Mesothelial cell of epicardium (in vitro differentiated cells): ENCODE results near the gene DNAJC1. TPM values are rescaled to one million over a fixed set of nuclear protein-coding genes. Genes with fewer than 3 reads are reported as not detected.

Experiments
- DNase-seq, 2 experiments: peaks; one replicate each; pipeline ENCODE4 v3.0.0; 2021; ENCODE audit warnings: low spot score in 2 of 2; ENCODE audit not compliant: unreplicated experiment in 2 of 2
- H3K27ac Mint-ChIP-seq: 2 replicates; pipeline ENCODE4 v1.8.0; 2021; ENCODE audit warnings: mixed read lengths
- H3K27me3 Mint-ChIP-seq: 2 replicates; pipeline ENCODE4 v1.8.0; 2021; ENCODE audit warnings: low read depth, mixed read lengths
- H3K36me3 Mint-ChIP-seq: 2 replicates; pipeline ENCODE4 v1.8.0; 2021; ENCODE audit warnings: mixed read lengths
- H3K4me1 Mint-ChIP-seq: 2 replicates; pipeline ENCODE4 v1.8.0; 2021; ENCODE audit warnings: mixed read lengths
- H3K4me3 Mint-ChIP-seq: 2 replicates; pipeline ENCODE4 v1.8.0; 2021; ENCODE audit warnings: mild to moderate bottlenecking, moderate library complexity, mixed read lengths
- H3K9me3 Mint-ChIP-seq: 2 replicates; pipeline ENCODE4 v1.8.0; 2021; ENCODE audit warnings: mixed read lengths
- total RNA-seq: library from RNA; stranded (reverse); gene quantifications from 3 replicates; pipeline ENCODE4 v1.2.1, GENCODE V29; 2021
- TF ChIP-seq, protein P1 (sequence below): fragments of 200-600 bp; sonication (generic); IDR thresholded peaks from one replicate; pipeline ENCODE4 v1.5.0; 2021; ENCODE audit warnings: antibody characterized with exemption; ENCODE audit not compliant: unreplicated experiment

DNAJC1 gene
- total RNA-seq, 1 donor from 2014 or later: 27.2 TPM

DNA sequence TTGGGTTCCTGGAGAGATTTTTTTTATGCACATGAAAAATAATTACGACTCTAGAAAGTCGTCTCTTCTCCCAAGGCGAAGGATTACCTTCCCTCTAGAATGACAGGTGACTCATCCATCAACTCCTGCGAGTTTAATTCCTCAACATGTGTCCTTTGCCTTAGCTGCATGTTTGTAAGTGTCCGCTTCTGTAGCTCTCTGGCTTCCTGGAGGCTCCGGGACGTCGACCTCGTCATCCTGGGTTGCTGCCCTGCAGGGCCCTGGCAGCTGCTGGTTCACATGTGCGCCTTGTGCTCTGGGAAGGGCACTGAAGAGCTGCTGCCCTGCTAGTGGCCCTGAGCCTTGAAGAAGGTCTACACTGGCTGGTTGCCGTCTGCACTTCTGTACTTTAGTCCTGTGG, 259.3 kb downstream of the DNAJC1 start:
- Mint-ChIP-seq H3K36me3 (peaks cover 22% of the 10 kb centered on the region), H3K27me3 (no peaks in the 10 kb centered on the region), H3K27ac (peak overlapping the region; percentile 82), H3K4me1 (peaks cover 29% of the 10 kb centered on the region), H3K9me3 (no peaks in the 10 kb centered on the region), H3K4me3 (no peak overlapping the region)
- DNase-seq: no peak
- TF ChIP-seq, protein P1, sequence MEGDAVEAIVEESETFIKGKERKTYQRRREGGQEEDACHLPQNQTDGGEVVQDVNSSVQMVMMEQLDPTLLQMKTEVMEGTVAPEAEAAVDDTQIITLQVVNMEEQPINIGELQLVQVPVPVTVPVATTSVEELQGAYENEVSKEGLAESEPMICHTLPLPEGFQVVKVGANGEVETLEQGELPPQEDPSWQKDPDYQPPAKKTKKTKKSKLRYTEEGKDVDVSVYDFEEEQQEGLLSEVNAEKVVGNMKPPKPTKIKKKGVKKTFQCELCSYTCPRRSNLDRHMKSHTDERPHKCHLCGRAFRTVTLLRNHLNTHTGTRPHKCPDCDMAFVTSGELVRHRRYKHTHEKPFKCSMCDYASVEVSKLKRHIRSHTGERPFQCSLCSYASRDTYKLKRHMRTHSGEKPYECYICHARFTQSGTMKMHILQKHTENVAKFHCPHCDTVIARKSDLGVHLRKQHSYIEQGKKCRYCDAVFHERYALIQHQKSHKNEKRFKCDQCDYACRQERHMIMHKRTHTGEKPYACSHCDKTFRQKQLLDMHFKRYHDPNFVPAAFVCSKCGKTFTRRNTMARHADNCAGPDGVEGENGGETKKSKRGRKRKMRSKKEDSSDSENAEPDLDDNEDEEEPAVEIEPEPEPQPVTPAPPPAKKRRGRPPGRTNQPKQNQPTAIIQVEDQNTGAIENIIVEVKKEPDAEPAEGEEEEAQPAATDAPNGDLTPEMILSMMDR: no peak

DNA sequence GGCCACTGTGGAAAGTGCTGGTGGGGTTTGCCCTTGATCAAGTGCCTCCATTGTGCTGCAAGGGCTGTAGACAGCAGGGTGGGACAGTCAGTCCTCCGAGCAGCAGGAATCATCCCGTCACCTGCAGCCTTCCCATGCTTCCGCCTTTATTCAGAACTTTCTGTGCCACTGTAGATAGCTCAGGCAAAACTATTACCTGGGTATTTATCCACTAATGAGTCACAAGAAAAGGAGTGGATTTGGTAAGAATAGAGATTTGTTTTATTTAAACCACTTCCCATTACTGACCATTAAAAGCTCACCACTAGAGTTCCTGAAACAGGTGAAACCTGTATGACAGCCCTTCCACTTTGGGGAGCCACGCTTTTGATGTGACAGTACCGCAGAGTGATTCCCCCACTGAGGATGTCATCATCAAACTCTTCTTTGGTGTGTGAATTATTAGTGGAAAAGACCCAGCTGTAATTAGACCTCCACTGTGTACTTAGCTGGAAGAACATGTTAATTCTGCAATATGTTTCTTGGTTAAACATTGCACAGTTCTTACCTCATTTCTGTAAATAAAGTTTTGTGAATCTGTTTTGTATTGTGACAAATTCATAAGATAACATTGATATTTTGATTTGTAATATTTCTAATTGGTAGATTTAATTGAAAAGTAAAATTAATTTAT, 260.7 kb downstream of the DNAJC1 start:
- peaks cover 27% of the 10 kb centered on the region for H3K36me3 Mint-ChIP-seq
- TF ChIP-seq, protein P1: no peak
- H3K9me3 Mint-ChIP-seq: no peaks in the 10 kb centered on the region
- peaks cover 19% of the 10 kb centered on the region for H3K4me1 Mint-ChIP-seq
- peak overlapping the region; percentile 68 for H3K27ac Mint-ChIP-seq
- H3K4me3 Mint-ChIP-seq: no peak overlapping the region
- H3K27me3 Mint-ChIP-seq: no peaks in the 10 kb centered on the region
- no peak for DNase-seq

DNA sequence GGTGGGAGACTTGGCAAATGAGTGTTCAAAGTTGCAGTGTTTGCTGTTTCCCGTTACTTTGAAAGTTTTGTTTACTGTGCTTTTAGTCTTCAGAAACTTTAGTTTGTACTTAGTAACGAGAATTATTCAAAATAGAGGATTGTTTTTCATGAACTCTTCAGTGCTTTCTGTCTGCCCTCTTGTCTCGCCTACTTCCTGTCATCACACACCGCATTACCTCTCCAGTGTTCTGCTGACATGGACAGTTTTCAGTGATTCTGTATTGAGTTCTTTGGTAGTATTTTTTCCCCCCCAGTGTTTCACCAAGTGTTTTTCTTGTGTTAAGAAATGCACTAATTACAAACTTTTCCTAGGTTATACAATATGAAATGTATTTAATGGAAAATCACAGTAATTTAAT, 262.5 kb downstream of the DNAJC1 start:
- Mint-ChIP-seq H3K27ac (no peak overlapping the region), H3K27me3 (no peaks in the 10 kb centered on the region), H3K9me3 (no peaks in the 10 kb centered on the region), H3K36me3 (peaks cover 28% of the 10 kb centered on the region), H3K4me1 (peaks cover 19% of the 10 kb centered on the region), H3K4me3 (no peak overlapping the region)
- DNase-seq: no peak
- TF ChIP-seq, protein P1: no peak

DNA sequence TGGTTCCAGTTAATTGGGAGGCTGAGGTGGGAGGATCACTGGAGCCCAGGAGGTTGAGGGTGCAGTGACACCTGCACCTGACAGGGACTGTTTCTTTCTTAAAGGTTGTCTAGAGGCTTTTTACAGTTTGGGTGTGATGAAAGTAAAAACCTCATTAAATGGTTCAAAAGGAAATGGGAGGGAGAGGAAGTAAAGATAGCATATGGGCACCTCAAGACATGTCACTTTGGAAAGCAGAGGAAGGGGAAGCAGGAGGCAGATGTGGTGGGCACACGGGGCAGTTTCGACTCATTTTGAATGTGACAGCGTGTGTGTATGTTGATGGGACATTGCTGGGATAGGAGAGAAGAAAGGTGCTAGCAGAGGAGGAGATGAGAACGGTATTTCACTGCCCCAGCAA, 266.4 kb downstream of the DNAJC1 start:
- peaks cover 6% of the 10 kb centered on the region for H3K4me1 Mint-ChIP-seq

DNA sequence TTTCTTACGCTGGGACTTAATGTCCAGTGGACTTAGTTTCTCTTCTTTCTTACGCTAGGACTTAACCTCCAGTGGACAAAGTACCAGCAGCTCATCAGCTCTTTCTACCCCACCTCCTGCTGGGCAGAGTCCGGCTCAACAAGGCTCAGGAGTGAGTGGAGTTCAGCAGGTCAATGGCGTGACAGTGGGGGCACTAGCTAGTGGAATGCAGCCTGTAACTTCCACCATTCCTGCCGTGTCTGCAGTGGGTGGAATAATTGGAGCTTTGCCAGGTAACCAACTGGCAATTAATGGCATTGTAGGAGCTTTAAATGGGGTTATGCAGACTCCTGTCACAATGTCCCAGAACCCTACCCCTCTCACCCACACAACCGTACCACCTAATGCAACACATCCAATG, 269.8 kb downstream of the DNAJC1 start:
- Mint-ChIP-seq H3K9me3 (no peaks in the 10 kb centered on the region), H3K27me3 (no peaks in the 10 kb centered on the region), H3K4me3 (no peak overlapping the region), H3K36me3 (peaks cover 23% of the 10 kb centered on the region), H3K4me1 (peaks cover 26% of the 10 kb centered on the region), H3K27ac (no peak overlapping the region)
- TF ChIP-seq, protein P1: no peak
- DNase-seq: no peak

More for the DNA sequence above, 266.4 kb downstream of the DNAJC1 start:
- Mint-ChIP-seq H3K27ac (no peak overlapping the region), H3K36me3 (peaks cover 36% of the 10 kb centered on the region), H3K9me3 (no peaks in the 10 kb centered on the region), H3K4me3 (no peak overlapping the region), H3K27me3 (no peaks in the 10 kb centered on the region)
- DNase-seq: no peak
- TF ChIP-seq, protein P1: no peak
